NCI-H2227 (cell line): ENCODE results near the gene USP20.
"Not testable (repeated sequence)": the region's sequence is repeated elsewhere in the genome, so short reads cannot be mapped to it uniquely, and the experiment has no call there.

ENCODE experiments used
- DNase-seq: peaks from one replicate; lab custom pipeline; 2025; ENCODE audit not compliant: unreplicated experiment; lab: John Stamatoyannopoulos, UW

The USP20 gene

GRCh38 chr9:129889122-129889940 lies 54.1 kb downstream of the USP20 start:
- no peak for DNase-seq

GRCh38 chr9:129889941-129890717 lies 54.9 kb downstream of the USP20 start:
- DNase-seq = no peak

- DNase-seq = not testable (repeated sequence)
Measured at GRCh38 chr9:129890718-129891299, 55.6 kb downstream of the USP20 start.

- DNase-seq = no peak
Measured at GRCh38 chr9:129891569-129891968, 56.3 kb downstream of the USP20 start.

GRCh38 chr9:129894120-129894823 lies 59.0 kb downstream of the USP20 start:
- DNase-seq = no peak

- DNase-seq = no peak
Measured at GRCh38 chr9:129895376-129896268, 60.4 kb downstream of the USP20 start.

- no peak for DNase-seq
Measured at GRCh38 chr9:129897263-129897662, 62.0 kb downstream of the USP20 start.

- DNase-seq = no peak
Measured at GRCh38 chr9:129898185-129898584, 62.9 kb downstream of the USP20 start.

GRCh38 chr9:129899620-129900019 lies 64.4 kb downstream of the USP20 start:
- no peak for DNase-seq

GRCh38 chr9:129900263-129901027 lies 65.2 kb downstream of the USP20 start:
- DNase-seq = no peak

GRCh38 chr9:129901993-129902739 lies 66.9 kb downstream of the USP20 start:
- DNase-seq = no peak

- DNase-seq = no peak
Measured at GRCh38 chr9:129902740-129903134, 67.5 kb downstream of the USP20 start.

GRCh38 chr9:129904734-129905133 lies 69.5 kb downstream of the USP20 start:
- DNase-seq = no peak

- DNase-seq = no peak
Measured at GRCh38 chr9:129906298-129906697, 71.0 kb downstream of the USP20 start.

- no peak for DNase-seq
Measured at GRCh38 chr9:129907201-129907600, 71.9 kb downstream of the USP20 start.

- DNase-seq = no peak
Measured at GRCh38 chr9:129908906-129909305, 73.6 kb downstream of the USP20 start.

- DNase-seq = no peak
Measured at GRCh38 chr9:129909851-129910250, 74.6 kb downstream of the USP20 start.

- no peak for DNase-seq
Measured at GRCh38 chr9:129910628-129911567, 75.6 kb downstream of the USP20 start.
